Suprapubic skin (tissue), 4 donors: ENCODE data around the gene LHX3. TPM values are rescaled to one million over a fixed set of nuclear protein-coding genes. Genes with fewer than 3 reads are reported as not detected.

Source experiments
- DNase-seq, 2 donors: peaks; one replicate each; pipeline ENCODE4 v3.0.0-alpha.2; 2019; ENCODE audit warnings: low spot score in 2 of 2
- H3K27ac ChIP-seq: fragments of 200-600 bp; sonication (generic); one replicate; pipeline ENCODE4 v1.5.1; 2019
- H3K27me3 ChIP-seq: fragments of 200-600 bp; sonication (generic); one replicate; pipeline ENCODE4 v1.5.1; 2019
- H3K36me3 ChIP-seq: fragments of 200-600 bp; sonication (generic); one replicate; pipeline ENCODE4 v1.5.1; 2019
- H3K4me1 ChIP-seq: fragments of 200-600 bp; sonication (generic); one replicate; pipeline ENCODE4 v1.5.1; 2019
- H3K4me3 ChIP-seq: fragments of 200-600 bp; sonication (generic); one replicate; pipeline ENCODE4 v1.5.1; 2019; ENCODE audit warnings: mild to moderate bottlenecking
- H3K9me3 ChIP-seq: fragments of 200-600 bp; sonication (generic); one replicate; pipeline ENCODE4 v1.5.1; 2019
- CTCF ChIP-seq, 2 donors: fragments of 200-600 bp in 1 of 2; fragments of 450-650 bp in 1 of 2; sonication (generic) in 1 of 2; IDR thresholded peaks; one replicate each; pipeline ENCODE4 v1.5.1; 2016 to 2019; ENCODE audit warnings: antibody characterized with exemption in 2 of 2, mild to moderate bottlenecking in 1 of 2, moderate library complexity in 1 of 2
- EP300 ChIP-seq: sonication (generic); formaldehyde crosslinking; IDR thresholded peaks from one replicate; pipeline ENCODE4 v1.6.1; 2017; ENCODE audit warnings: antibody characterized with exemption
- POLR2A ChIP-seq, 2 donors: fragments of 450-650 bp; IDR thresholded peaks; one replicate each; pipeline ENCODE4 v1.6.1; 2017; ENCODE audit warnings: antibody characterized with exemption in 2 of 2, mild to moderate bottlenecking in 2 of 2, moderate library complexity in 2 of 2
- POLR2AphosphoS5 ChIP-seq, 3 donors: sonication (generic); formaldehyde crosslinking; IDR thresholded peaks; one replicate each; pipeline ENCODE4 v1.6.1; 2017; ENCODE audit warnings: antibody characterized with exemption in 3 of 3
- WGBS: methylation state at CpG from one replicate; pipeline ENCODE4 v1.1.5; 2018; 5-methylcytosine and 5-hydroxymethylcytosine counted together
- total RNA-seq, 4 donors: library from RNA; depleted of rRNA; stranded (reverse); fragments of >200 nt; gene quantifications; one replicate each; pipeline ENCODE4 v1.1.0, GENCODE V29; 2016

The LHX3 gene
- total RNA-seq, 4 donors from 2014 or later, result 0.26 TPM; not detected in 2

GRCh38 chr9:136218673-136219072 is 13.7 kb upstream of the LHX3 start:
- Histone ChIP-seq H3K27me3 (no peaks in the 10 kb centered on the region), H3K9me3 (no peaks in the 10 kb centered on the region), H3K4me1 (peaks cover 21% of the 10 kb centered on the region), H3K36me3 (peaks cover 68% of the 10 kb centered on the region), H3K4me3 (no peak overlapping the region), H3K27ac (no peak overlapping the region)
- 73% methylated on average over 9 of the region's 15 CpGs for WGBS
- TF ChIP-seq POLR2A (IDR thresholded peaks at IDR 0.05) (no peak), POLR2AphosphoS5 (IDR thresholded peaks at IDR 0.05) (no peak), CTCF (IDR thresholded peaks at IDR 0.05) (no peak), EP300 (no peak)
- no peak for DNase-seq

DNA sequence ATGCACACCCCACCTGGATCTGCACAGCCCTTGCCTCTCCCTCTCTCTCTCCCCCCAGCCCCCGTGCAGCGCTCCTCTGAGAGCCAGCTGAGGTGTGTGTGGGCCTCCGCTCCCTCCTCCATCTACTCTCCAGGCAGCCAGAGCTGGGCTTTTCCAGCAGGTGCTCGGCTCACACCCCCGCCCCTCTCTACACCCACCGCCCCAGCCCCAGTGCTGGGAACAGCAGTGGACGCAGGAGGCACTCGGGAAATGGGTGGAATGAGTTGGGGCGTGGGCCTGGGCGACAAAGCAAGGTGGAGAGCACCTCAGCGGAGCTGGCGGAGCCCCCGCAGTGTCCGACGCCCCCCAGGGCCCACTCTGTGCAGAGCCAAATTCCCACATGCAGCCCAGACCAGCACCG is 13.3 kb upstream of the LHX3 start:
- TF ChIP-seq POLR2AphosphoS5 (IDR thresholded peaks at IDR 0.05), result no peak
- no peak for TF ChIP-seq EP300
- no peak for TF ChIP-seq POLR2A (IDR thresholded peaks at IDR 0.05)
- no peak for TF ChIP-seq CTCF (IDR thresholded peaks at IDR 0.05)
- no peaks in the 10 kb centered on the region for H3K9me3 ChIP-seq

GRCh38 chr9:136216541-136217244 is 11.8 kb upstream of the LHX3 start:
- H3K36me3 ChIP-seq, result peaks cover 61% of the 10 kb centered on the region

More for the DNA sequence above, 13.3 kb upstream of the LHX3 start:
- DNase-seq, result no peak
- H3K4me1 ChIP-seq, result peaks cover 21% of the 10 kb centered on the region
- no peaks in the 10 kb centered on the region for H3K27me3 ChIP-seq
- H3K4me3 ChIP-seq, result no peak overlapping the region
- 81% methylated on average over 10 of the region's 16 CpGs for WGBS
- H3K27ac ChIP-seq, result no peak overlapping the region
- H3K36me3 ChIP-seq, result peaks cover 68% of the 10 kb centered on the region

GRCh38 chr9:136213733-136214132 is 8.8 kb upstream of the LHX3 start:
- 98% methylated on average over 9 of the region's 9 CpGs for WGBS
- H3K36me3 ChIP-seq, result peaks cover 76% of the 10 kb centered on the region

More at GRCh38 chr9:136216541-136217244, 11.8 kb upstream of the LHX3 start:
- DNase-seq, result no peak
- Histone ChIP-seq H3K27ac (no peak overlapping the region), H3K9me3 (no peaks in the 10 kb centered on the region), H3K4me3 (no peak overlapping the region), H3K4me1 (peaks cover 21% of the 10 kb centered on the region), H3K27me3 (no peaks in the 10 kb centered on the region)
- TF ChIP-seq CTCF (IDR thresholded peaks at IDR 0.05) (no peak), POLR2AphosphoS5 (IDR thresholded peaks at IDR 0.05) (no peak), EP300 (no peak), POLR2A (IDR thresholded peaks at IDR 0.05) (no peak)
- WGBS, result 90% methylated on average over 17 of the region's 37 CpGs

More at GRCh38 chr9:136213733-136214132, 8.8 kb upstream of the LHX3 start:
- TF ChIP-seq POLR2AphosphoS5 (IDR thresholded peaks at IDR 0.05) (no peak), CTCF (IDR thresholded peaks at IDR 0.05) (no peak), POLR2A (IDR thresholded peaks at IDR 0.05) (no peak), EP300 (no peak)
- H3K4me1 ChIP-seq, result peaks cover under 1% of the 10 kb centered on the region
- no peak for DNase-seq
- H3K9me3 ChIP-seq, result no peaks in the 10 kb centered on the region
- H3K27me3 ChIP-seq, result no peaks in the 10 kb centered on the region
- no peak overlapping the region for H3K27ac ChIP-seq
- no peak overlapping the region for H3K4me3 ChIP-seq
